GM12878 (cell line): Measurements from ENCODE around the gene TMEM144. TPM values are rescaled to one million over a fixed set of nuclear protein-coding genes. Genes with fewer than 3 reads are reported as not detected.

Experiments
- ATAC-seq: fragments of 200-7000 bp; cut with Tn5 transposase; 3 replicates; pipeline ENCODE4 v1.9.1; 2020; ENCODE audit warnings: mild to moderate bottlenecking, moderate library complexity
- BruUV-seq: library from RNA; stranded (reverse); fragments of 400-500 nt; replicated peaks from 2 replicates; lab custom pipeline; 2021; lab: Mats Ljungman, UMichigan
- CTCF ChIA-PET: fragments of 300-600 bp; sonication (Branson Sonifier 250); formaldehyde crosslinking; extraction: SDS; loops from one replicate; lab custom pipeline; 2021; ENCODE audit warnings: inconsistent platforms; lab: Yijun Ruan, JAX
- POLR2A ChIA-PET: fragments of 350-600 bp; formaldehyde crosslinking; extraction: SDS; loops from one replicate; lab custom pipeline; 2021; ENCODE audit warnings: inconsistent platforms; lab: Charles Lee
- RAD21 ChIA-PET: fragments of 300-600 bp; sonication (Branson Sonifier 250); formaldehyde crosslinking; loops from one replicate; lab custom pipeline; 2023; ENCODE audit warnings: antibody characterized with exemption; ENCODE audit not compliant: unreplicated experiment; lab: Charles Lee
- SMC1A ChIA-PET: fragments of 300-600 bp; sonication (Branson Sonifier 250); formaldehyde crosslinking; loops from one replicate; lab custom pipeline; 2023; ENCODE audit not compliant: unreplicated experiment, uncharacterized antibody; lab: Charles Lee
- DNase-seq: peaks from one replicate; pipeline ENCODE4 v3.0.0-alpha.2; 2011; ENCODE audit warnings: low read depth, low spot score
- FAIRE-seq: peaks from 3 replicates; lab custom pipeline; 2011; peaks lifted over from hg19 to GRCh38; lab: Jason Lieb, UNC
- H2AFZ ChIP-seq: 2 replicates; pipeline ENCODE4 v1.6.0; 2011; ENCODE audit warnings: low read depth, low read length, control low read depth; ENCODE audit not compliant: control insufficient read depth
- H3K27ac ChIP-seq: 2 replicates; pipeline ENCODE4 v1.5.1; 2011; ENCODE audit warnings: control low read depth; ENCODE audit not compliant: control insufficient read depth, insufficient read depth
- H3K27me3 ChIP-seq, 2 experiments: replicated peaks in 1 of 2; 2 replicates each; pipeline versions ENCODE4 v1.6.0 to v1.6.1; 2011; ENCODE audit warnings: low read length in 1 of 2; ENCODE audit not compliant: control insufficient read depth in 2 of 2, insufficient read depth in 2 of 2
- H3K36me3 ChIP-seq, 2 experiments: 2 replicates each; pipeline ENCODE4 v1.5.1; 2011; ENCODE audit warnings: low read length in 1 of 2; ENCODE audit not compliant: control insufficient read depth in 2 of 2, insufficient read depth in 2 of 2
- H3K4me1 ChIP-seq: 2 replicates; pipeline ENCODE4 v1.6.1; 2011; ENCODE audit warnings: mild to moderate bottlenecking, low read length, moderate library complexity, mixed read lengths; ENCODE audit not compliant: control insufficient read depth, insufficient read depth
- H3K4me2 ChIP-seq: 2 replicates; pipeline ENCODE4 v1.6.0; 2011; ENCODE audit warnings: control low read depth; ENCODE audit not compliant: control insufficient read depth, insufficient read depth
- H3K4me3 ChIP-seq: fragments of 200-600 bp; sonication (generic); 2 replicates; pipeline ENCODE4 v1.5.1; 2016
- H3K79me2 ChIP-seq: 2 replicates; pipeline ENCODE4 v1.6.0; 2011; ENCODE audit warnings: low read length; ENCODE audit not compliant: control insufficient read depth, insufficient read depth
- H3K9ac ChIP-seq: 2 replicates; pipeline ENCODE4 v1.8.0; 2011; ENCODE audit warnings: low read length, control low read depth, mixed read lengths; ENCODE audit not compliant: control insufficient read depth, insufficient read depth
- H3K9me3 ChIP-seq: replicated peaks from 3 replicates; pipeline ENCODE4 v1.5.1; 2011; ENCODE audit warnings: mild to moderate bottlenecking, low read length; ENCODE audit not compliant: control insufficient read depth, insufficient read depth
- H4K20me1 ChIP-seq: 2 replicates; pipeline ENCODE4 v1.6.0; 2011; ENCODE audit not compliant: control insufficient read depth, insufficient read depth
- CHD1 ChIP-seq: IDR thresholded peaks from 2 replicates; pipeline ENCODE4 v1.6.1; 2012; ENCODE audit warnings: low read depth, low read length, improper control_type of control experiment
- CHD4 ChIP-seq: fragments of 200-600 bp; sonication (generic); IDR thresholded peaks from 2 replicates; pipeline ENCODE4 v1.6.1; 2016; ENCODE audit warnings: mild to moderate bottlenecking
- CREB1 ChIP-seq: IDR thresholded peaks from 2 replicates; pipeline ENCODE4 v1.6.1; 2012; ENCODE audit warnings: low read depth, mild to moderate bottlenecking, inconsistent platforms
- DPF2 ChIP-seq: fragments of 450-650 bp; IDR thresholded peaks from 2 replicates; pipeline ENCODE4 v1.6.1; 2017; ENCODE audit warnings: mild to moderate bottlenecking
- KAT2A ChIP-seq: conservative IDR thresholded peaks from 2 replicates; pipeline ENCODE4 v1.6.1; 2011; ENCODE audit warnings: low read depth, low read length; ENCODE audit not compliant: control insufficient read depth
- NFIC ChIP-seq: IDR thresholded peaks from 2 replicates; pipeline ENCODE4 v1.6.1; 2012; ENCODE audit warnings: low read depth, mild to moderate bottlenecking, inconsistent platforms, low read length, moderate library complexity
- NFXL1 ChIP-seq: fragments of 450-650 bp; IDR thresholded peaks from 2 replicates; pipeline ENCODE4 v1.6.1; 2017; ENCODE audit warnings: antibody characterized with exemption, mild to moderate bottlenecking, borderline replicate concordance
- POLR2AphosphoS2 ChIP-seq: IDR thresholded peaks from 2 replicates; pipeline ENCODE4 v1.6.1; 2011; ENCODE audit warnings: low read depth, mild to moderate bottlenecking, low read length, improper control_type of control experiment, moderate library complexity
- RCOR1 ChIP-seq: conservative IDR thresholded peaks from 2 replicates; pipeline ENCODE4 v1.6.1; 2012; ENCODE audit warnings: low read depth, low read length, improper control_type of control experiment
- SIX5 ChIP-seq: IDR thresholded peaks from 2 replicates; pipeline ENCODE4 v1.6.1; 2011; ENCODE audit warnings: mild to moderate bottlenecking, low read depth, low read length, moderate library complexity; ENCODE audit not compliant: severe bottlenecking
- SPI1 ChIP-seq: IDR thresholded peaks from 2 replicates; pipeline ENCODE4 v1.6.1; 2011; ENCODE audit warnings: low read depth, mild to moderate bottlenecking, low read length, moderate library complexity, borderline replicate concordance; ENCODE audit not compliant: insufficient read depth
- ZNF384 ChIP-seq: IDR thresholded peaks from 2 replicates; pipeline ENCODE4 v1.6.1; 2012; ENCODE audit warnings: low read depth, mild to moderate bottlenecking, low read length, improper control_type of control experiment, borderline replicate concordance
- WGBS: methylation state at CpG from one replicate; pipeline ENCODE4 v1.1.6; 2016; ENCODE audit warnings: low lambda C conversion rate; ENCODE audit not compliant: insufficient replicate concordance, insufficient coverage; ENCODE audit errors: missing lambda C conversion rate; 5-methylcytosine and 5-hydroxymethylcytosine counted together
- in situ Hi-C: fragments of 300-500 bp; cut with MboI; formaldehyde crosslinking; loops from 9 replicates; pipeline ENCODE4 v1.14.3; 2018; ENCODE audit warnings: mixed read lengths
- intact Hi-C: fragments of 100-400 bp; cut with micrococcal nuclease; formaldehyde crosslinking; loops from one replicate; pipeline ENCODE4 v1.14.2; 2022; ENCODE audit not compliant: unreplicated experiment
- polyA plus RNA-seq, 11 experiments: library from polyadenylated mRNA; depleted of rRNA in 4 of 11; unstranded in 6 of 11; stranded (reverse) in 5 of 11; fragments of >200 nt; fragmentation: Nextera tagmentation in 4 of 11; fragmentation: Illumina TruSeq in 1 of 11; extraction: Ambion mirVana in 4 of 11; extraction: Trizol in 1 of 11; gene quantifications; 1 replicate in 1 of 11; 2 replicates in 10 of 11; pipeline versions ENCODE4 v1.2.1 to v1.2.3, GENCODE V29; 2011 to 2016; ENCODE audit warnings: inconsistent platforms in 2 of 11, missing spikeins in 2 of 11, low read depth in 1 of 11
- total RNA-seq, 4 experiments: library from RNA; depleted of rRNA in 3 of 4; stranded (reverse); fragments of >200 nt in 3 of 4; fragmentation: Illumina TruSeq in 1 of 4; extraction: Trizol in 1 of 4; gene quantifications; 2 replicates each; pipeline versions ENCODE4 v1.2.1 to v1.2.3, GENCODE V29; 2013 to 2021
- TF ChIP-seq, protein P1 (sequence below): fragments of 450-650 bp; IDR thresholded peaks from 2 replicates; pipeline ENCODE4 v1.6.1; 2017; ENCODE audit warnings: low read depth, mild to moderate bottlenecking, moderate library complexity
- TF ChIP-seq, protein P2 (sequence below): fragments of 450-650 bp; IDR thresholded peaks from 2 replicates; pipeline ENCODE4 v1.6.1; 2016; ENCODE audit warnings: mild to moderate bottlenecking
- TF ChIP-seq, protein P3 (sequence below): fragments of 450-650 bp; conservative IDR thresholded peaks from 2 replicates; pipeline ENCODE4 v1.6.1; 2017; ENCODE audit warnings: mild to moderate bottlenecking, moderate library complexity
- TF ChIP-seq, protein P4 (sequence below): IDR thresholded peaks from 2 replicates; pipeline ENCODE4 v1.6.1; 2011; ENCODE audit warnings: borderline replicate concordance, low read depth, mild to moderate bottlenecking, moderate library complexity, low read length; ENCODE audit not compliant: insufficient read depth, poor library complexity, severe bottlenecking

Gene TMEM144
- total and polyA plus RNA-seq, 10 of the 15 experiments (the other 5 are each of a cell fraction or from before 2014, with no cell fraction given) = 0.08 to 1.8 (median 1.4) TPM

DNA sequence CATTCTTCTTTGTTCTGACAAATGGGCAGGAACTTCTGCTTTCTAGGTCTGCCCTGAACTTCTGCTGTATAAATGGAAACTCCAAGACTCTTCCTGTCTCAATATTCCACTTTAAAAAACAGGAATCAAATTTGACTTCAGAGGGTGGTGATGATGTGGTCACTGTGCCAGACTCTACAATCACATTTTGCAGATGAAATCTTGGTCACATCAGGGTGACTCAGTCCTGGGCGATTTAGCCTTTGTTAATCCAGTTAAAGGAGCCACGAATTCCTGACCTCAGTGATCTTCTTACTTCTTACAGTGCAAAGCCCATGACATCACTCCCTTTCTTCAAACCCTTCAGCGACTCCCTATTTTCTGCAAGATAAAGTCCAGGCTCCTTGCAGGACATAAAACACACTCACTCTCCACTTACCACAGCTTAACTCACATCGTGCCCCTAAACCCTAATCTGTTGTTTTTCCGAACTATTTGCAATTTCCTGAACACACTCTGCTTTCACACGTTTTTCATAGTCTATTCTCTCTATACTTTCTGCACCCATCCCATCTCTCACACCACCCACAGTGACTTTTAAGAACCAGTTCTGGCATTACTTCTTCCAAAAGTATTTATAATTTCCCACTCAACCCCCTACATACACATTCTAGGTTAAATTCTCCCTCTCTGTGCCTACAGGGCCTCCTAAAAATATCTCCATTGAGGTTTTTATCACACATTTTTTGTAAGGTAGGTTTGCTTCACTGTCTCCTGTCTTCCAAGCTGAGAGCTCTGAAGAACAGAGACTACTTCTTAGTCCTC, 48.5 kb upstream of the TMEM144 start:
- TF ChIP-seq CHD1 (no peak), SIX5 (no peak), KAT2A (no peak), ZNF384 (no peak), RCOR1 (no peak), NFXL1 (no peak), NFIC (no peak), DPF2 (no peak), POLR2AphosphoS2 (no peak), SPI1 (no peak), CREB1 (no peak), CHD4 (no peak)
- TF ChIP-seq, protein P1, sequence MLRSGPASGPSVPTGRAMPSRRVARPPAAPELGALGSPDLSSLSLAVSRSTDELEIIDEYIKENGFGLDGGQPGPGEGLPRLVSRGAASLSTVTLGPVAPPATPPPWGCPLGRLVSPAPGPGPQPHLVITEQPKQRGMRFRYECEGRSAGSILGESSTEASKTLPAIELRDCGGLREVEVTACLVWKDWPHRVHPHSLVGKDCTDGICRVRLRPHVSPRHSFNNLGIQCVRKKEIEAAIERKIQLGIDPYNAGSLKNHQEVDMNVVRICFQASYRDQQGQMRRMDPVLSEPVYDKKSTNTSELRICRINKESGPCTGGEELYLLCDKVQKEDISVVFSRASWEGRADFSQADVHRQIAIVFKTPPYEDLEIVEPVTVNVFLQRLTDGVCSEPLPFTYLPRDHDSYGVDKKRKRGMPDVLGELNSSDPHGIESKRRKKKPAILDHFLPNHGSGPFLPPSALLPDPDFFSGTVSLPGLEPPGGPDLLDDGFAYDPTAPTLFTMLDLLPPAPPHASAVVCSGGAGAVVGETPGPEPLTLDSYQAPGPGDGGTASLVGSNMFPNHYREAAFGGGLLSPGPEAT = no peak
- TF ChIP-seq, protein P2, sequence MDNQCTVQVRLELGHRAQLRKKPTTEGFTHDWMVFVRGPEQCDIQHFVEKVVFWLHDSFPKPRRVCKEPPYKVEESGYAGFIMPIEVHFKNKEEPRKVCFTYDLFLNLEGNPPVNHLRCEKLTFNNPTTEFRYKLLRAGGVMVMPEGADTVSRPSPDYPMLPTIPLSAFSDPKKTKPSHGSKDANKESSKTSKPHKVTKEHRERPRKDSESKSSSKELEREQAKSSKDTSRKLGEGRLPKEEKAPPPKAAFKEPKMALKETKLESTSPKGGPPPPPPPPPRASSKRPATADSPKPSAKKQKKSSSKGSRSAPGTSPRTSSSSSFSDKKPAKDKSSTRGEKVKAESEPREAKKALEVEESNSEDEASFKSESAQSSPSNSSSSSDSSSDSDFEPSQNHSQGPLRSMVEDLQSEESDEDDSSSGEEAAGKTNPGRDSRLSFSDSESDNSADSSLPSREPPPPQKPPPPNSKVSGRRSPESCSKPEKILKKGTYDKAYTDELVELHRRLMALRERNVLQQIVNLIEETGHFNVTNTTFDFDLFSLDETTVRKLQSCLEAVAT = no peak
- TF ChIP-seq, protein P3, sequence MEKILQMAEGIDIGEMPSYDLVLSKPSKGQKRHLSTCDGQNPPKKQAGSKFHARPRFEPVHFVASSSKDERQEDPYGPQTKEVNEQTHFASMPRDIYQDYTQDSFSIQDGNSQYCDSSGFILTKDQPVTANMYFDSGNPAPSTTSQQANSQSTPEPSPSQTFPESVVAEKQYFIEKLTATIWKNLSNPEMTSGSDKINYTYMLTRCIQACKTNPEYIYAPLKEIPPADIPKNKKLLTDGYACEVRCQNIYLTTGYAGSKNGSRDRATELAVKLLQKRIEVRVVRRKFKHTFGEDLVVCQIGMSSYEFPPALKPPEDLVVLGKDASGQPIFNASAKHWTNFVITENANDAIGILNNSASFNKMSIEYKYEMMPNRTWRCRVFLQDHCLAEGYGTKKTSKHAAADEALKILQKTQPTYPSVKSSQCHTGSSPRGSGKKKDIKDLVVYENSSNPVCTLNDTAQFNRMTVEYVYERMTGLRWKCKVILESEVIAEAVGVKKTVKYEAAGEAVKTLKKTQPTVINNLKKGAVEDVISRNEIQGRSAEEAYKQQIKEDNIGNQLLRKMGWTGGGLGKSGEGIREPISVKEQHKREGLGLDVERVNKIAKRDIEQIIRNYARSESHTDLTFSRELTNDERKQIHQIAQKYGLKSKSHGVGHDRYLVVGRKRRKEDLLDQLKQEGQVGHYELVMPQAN = no peak
- TF ChIP-seq, protein P4, sequence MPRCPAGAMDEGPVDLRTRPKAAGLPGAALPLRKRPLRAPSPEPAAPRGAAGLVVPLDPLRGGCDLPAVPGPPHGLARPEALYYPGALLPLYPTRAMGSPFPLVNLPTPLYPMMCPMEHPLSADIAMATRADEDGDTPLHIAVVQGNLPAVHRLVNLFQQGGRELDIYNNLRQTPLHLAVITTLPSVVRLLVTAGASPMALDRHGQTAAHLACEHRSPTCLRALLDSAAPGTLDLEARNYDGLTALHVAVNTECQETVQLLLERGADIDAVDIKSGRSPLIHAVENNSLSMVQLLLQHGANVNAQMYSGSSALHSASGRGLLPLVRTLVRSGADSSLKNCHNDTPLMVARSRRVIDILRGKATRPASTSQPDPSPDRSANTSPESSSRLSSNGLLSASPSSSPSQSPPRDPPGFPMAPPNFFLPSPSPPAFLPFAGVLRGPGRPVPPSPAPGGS = no peak
- no TSS peak for BruUV-seq
- intact Hi-C loops = no loop called here
- FAIRE-seq = no peak
- H4K20me1 ChIP-seq = no peaks in the 10 kb centered on the region
- no peak overlapping the region for H3K9ac ChIP-seq
- H3K36me3 ChIP-seq = no peaks in the 10 kb centered on the region
- H3K79me2 ChIP-seq = no peaks in the 10 kb centered on the region
- no peaks in the 10 kb centered on the region for H3K27me3 ChIP-seq
- no peak overlapping the region for H2AFZ ChIP-seq
- H3K27ac ChIP-seq = no peak overlapping the region
- ChIA-PET POLR2A (no interaction called here), CTCF (no interaction called here), RAD21 (no interaction called here), SMC1A (no interaction called here)
- no peak overlapping the region for H3K4me3 ChIP-seq
- H3K4me2 ChIP-seq = no peak overlapping the region
- DNase-seq = no peak
- in situ Hi-C loops = no loop called here
- no peaks in the 10 kb centered on the region for H3K4me1 ChIP-seq
- H3K9me3 ChIP-seq = no peaks in the 10 kb centered on the region
- no peak for ATAC-seq
- 8% methylated on average over 6 of the region's 6 CpGs for WGBS
